Measurements from ENCODE around the gene WNT7B.

DNA sequence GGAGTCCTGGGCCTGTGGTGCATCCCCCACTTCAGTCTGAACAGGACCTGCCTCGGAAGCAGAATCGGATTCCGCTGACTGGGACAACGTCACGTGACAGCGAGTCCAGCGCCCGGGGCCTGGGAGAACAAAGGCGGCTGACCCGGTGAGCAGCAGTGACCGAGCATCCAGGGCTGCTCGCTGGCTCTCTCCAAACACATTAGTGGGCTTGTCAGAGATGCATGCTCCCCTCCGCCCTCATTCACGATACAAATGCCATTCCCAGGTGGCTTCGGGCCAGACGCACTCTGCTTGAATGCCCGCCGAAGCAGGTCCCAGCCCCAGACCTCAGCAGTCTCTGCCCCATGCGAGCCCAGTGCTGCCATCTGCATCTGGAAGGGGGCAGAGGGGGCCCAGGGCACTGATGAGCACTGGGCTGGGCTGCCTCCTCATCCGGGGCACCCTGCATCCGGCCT, 91.0 kb downstream of the WNT7B start:
- no peak for TF ChIP-seq POLR2A (IDR thresholded peaks at IDR 0.05)
- TF ChIP-seq, protein P1, sequence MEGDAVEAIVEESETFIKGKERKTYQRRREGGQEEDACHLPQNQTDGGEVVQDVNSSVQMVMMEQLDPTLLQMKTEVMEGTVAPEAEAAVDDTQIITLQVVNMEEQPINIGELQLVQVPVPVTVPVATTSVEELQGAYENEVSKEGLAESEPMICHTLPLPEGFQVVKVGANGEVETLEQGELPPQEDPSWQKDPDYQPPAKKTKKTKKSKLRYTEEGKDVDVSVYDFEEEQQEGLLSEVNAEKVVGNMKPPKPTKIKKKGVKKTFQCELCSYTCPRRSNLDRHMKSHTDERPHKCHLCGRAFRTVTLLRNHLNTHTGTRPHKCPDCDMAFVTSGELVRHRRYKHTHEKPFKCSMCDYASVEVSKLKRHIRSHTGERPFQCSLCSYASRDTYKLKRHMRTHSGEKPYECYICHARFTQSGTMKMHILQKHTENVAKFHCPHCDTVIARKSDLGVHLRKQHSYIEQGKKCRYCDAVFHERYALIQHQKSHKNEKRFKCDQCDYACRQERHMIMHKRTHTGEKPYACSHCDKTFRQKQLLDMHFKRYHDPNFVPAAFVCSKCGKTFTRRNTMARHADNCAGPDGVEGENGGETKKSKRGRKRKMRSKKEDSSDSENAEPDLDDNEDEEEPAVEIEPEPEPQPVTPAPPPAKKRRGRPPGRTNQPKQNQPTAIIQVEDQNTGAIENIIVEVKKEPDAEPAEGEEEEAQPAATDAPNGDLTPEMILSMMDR (IDR thresholded peaks at IDR 0.05), result no peak
